HG03432 (cell line): ENCODE data around the gene AP3D1.
A peak's percentile ranks its signal among the peaks of the same experiment; 100 is the strongest.

Source experiments
- ATAC-seq: cut with Tn5 transposase; IDR thresholded peaks from one replicate; pipeline ENCODE4 v1.9.1; 2021; ENCODE audit warnings: mild to moderate bottlenecking, moderate library complexity; ENCODE audit not compliant: unreplicated experiment

Gene AP3D1

DNA sequence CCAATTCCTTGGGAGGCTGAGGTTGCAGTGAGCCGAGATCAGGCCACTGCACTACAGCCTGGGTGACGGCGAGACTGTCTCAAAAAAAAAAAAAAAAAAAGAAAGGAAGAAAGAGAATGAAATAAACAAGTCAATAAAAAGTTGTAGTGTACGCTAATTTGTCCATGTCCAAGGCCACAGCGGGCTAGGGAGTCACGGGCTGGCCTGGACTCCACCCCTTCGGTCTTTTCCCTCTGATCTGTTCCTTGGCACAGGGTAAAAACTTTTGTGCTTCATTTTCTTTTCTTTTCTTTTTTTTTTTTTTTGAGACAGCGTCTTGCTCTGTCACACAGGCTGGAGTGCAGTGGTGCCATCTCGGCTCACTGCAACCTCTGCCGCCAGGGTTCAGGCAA is 80.9 kb downstream of the AP3D1 start:
- no peak for ATAC-seq

DNA sequence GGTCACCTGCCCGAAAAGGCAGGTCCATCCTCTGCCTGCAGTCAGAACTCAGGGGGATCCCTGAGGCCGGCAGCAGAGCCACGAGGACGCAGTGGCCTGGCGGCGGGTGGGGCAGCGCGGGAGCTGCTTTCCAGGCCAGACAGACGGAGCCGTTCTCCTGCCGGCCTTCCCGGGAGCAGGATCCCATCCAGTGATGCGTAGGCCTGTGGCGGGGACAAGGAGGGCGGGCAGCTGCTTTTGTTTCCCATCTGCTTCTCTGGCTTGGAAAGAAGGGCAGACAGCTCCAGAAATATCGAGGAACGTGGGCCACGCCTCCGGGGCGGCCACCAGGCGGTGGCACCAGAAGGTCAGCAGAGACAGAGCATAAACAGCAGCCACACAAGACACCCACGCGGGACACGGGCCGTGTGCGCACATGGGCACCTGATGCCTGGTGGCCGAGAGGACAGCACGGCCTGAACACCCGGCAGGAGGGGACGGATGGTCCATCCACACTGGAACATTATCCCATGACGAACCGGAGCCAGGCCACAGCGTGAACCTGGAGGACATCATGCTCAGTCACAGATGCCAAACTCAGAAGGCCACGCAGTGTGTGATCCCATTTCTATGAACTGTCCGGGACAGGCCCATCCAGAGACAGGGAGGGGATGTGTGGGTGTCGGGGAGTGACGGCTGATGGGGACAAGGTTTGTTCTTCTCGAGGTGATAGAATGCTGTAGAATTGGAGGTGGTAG is 86.4 kb downstream of the AP3D1 start:
- ATAC-seq = no peak

DNA sequence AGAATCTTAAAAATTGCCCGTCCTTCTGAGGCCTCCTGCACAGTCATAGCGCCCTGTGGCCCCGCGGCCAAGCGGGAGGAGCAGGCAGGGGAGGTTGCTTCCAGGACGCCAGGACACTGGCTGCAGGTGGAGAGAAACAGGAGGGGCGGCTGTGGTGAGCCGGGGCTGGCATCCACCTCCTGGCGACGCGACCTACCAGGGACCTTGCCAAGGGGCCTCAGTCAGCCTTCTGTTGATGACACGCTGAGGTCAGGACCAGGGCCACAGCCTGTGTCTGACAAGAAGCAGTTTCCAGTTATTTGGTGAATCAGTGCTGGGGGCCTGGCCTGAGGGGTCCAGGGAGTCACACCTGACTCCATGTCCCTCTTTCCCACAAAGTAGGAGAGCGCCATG is 87.0 kb downstream of the AP3D1 start:
- ATAC-seq = no peak

DNA sequence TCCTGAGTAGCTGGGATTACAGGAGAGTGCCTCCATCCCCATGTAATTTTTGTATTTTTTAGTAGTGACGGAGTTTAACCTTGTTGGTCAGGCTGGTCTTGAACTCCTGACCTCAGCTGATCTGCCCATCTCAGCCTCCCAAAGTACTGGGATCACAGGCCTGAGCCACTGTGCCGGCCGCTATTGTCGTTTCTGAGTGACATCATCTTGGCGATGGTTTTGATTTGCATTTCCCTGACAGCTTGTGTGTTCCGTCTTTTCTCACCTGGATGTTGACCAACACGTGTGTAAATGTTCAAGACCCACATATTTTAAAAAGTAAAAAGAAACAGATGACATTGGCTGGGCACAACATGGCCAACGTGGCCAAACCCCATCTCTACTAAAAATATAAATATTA is 87.5 kb downstream of the AP3D1 start:
- ATAC-seq = no peak

DNA sequence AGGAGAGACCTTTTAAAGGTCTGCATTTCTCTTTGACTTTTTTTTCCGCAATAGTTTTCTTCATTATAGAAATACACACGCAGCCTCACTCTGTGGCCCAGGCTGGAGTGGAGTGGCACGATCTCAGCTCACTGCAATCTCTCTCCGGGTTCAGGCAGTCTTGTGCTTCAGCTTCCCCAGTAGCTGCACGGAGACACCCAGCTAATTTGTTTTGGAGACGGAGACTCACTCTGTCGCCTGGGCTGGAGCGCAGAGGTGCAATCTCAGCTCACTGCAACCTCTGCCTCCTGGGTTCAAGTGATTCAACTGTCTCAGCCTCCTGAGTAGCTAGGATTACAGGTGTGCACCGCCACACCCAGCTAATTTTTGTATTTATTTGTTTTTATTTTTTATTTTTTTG is 88.6 kb downstream of the AP3D1 start:
- no peak for ATAC-seq

DNA sequence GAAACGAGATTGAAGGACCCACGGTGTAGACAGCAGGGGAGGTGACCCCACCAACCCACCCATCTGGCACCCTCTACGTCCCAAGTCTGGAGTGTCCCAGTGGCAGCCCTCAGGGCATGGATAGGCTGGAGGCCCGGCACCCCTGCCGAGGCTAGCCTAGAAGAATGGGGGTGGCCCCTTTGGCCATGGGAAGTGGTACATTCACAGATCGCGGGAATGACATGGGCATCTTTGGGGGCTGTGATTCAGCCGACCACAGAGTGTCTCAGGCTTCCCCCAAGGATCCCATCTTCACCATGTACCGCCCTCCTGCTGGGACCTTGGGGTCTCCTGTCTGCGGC is 89.0 kb downstream of the AP3D1 start:
- no peak for ATAC-seq

DNA sequence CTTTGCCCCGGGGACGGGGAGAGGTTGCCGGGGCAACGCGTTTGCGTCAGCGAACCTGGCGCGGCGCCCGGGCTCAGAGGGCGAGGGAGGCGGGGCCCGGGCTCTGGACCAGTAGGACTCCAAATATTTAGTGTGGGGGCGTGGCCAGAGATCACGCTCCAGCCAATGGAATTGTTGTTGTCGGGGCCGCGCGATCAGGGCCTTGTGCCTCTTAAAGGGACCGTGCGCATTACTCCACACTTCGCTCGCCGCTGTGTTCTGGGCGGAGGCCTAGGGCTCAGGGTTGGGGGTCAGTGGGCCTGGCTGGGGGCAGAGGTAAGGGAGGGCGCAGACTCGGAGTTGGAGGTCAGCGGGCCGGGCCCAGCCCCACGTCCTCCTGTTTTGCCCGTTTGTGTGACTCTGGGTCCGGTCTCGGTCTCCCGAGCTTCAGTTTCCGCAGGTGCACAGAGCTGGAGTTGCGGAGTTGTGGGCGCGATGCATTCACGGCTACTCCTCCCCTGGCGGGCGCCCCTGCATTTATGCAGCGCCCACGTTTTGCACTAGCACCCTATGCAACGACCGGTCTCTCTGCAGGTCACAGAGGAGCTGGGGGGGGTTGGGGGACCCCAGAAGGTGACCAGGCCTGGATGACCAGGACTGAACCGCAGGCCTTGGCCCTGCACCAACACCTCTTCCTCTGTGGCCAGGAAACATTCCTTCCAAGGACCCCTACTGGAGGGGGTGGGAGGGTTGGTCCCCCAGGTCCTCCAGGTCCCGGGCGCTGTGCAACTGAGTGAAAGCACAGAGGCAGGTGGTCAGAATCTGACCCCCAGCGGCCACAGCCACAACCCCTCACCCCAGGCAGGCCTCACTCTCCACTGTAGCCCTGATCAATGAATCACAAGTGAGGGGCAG is 89.6 kb downstream of the AP3D1 start:
- peak; percentile 77 for ATAC-seq

DNA sequence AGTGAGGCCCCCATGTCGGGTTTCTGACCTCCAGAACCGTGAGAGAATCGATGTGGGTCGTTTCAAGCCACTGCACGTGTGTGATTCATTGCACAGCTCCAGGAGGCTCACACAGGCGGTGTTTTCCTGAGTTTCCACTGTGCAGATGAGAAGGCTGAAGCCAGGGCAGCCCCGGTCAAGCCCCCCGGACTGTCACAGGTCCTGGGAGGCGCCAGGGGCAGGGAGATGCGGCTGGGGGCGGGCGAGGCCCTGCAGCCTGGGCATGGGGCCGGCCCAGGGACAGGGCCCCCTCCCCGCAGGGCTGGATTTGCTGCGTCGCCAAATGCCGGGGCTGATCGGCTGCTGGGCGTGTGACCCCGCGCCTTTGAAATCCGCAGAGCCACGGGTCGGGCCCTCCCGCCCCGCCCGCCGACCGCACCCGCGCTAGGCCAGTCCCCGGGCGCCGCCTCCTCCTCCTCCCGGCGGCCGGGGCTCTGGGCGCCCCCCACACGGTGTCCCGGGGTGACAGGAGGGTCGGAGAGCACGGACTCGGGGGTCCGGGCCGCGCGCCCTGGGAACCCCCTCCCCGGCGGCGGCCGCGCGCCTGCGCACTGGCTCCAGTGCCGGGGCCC is 90.4 kb downstream of the AP3D1 start:
- ATAC-seq = peak; percentile 35

DNA sequence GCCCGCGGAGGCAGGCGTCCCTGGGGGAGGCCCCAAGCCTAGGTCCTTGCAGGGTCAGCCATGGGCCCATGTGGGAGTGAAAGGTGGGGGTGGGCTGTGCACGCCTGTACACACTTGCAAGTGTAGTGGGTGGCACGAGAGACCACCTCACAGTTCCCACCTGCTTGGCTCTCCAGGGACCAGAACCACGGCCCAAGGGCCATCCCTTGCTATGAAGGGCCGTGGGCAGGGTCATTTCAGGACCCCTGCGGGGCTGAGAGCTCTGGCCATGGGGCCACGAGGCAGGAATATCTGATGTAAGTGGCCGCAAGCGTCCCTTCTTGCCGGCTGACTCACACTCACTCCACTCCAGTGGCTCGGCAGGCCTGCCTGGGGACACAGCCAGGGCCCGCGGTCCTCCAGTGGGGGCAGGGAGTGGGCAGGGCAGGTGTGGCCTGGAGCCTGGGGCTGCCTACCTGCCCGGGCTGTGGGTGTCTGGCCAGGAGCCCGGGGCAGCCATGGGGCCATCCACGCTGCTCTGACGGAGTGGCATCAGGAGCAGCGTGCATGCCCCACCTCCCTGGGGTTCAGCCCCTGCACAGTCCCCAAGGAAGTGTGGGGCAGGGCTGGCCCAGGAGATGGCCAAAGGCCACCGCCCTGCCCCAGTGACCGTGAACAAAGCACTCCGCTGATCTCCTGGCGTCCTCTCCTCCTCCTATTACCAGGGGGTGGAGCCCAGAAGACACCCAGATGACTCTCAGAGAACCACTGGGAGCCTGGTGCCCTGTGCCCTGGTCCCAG is 91.8 kb downstream of the AP3D1 start:
- ATAC-seq = no peak

DNA sequence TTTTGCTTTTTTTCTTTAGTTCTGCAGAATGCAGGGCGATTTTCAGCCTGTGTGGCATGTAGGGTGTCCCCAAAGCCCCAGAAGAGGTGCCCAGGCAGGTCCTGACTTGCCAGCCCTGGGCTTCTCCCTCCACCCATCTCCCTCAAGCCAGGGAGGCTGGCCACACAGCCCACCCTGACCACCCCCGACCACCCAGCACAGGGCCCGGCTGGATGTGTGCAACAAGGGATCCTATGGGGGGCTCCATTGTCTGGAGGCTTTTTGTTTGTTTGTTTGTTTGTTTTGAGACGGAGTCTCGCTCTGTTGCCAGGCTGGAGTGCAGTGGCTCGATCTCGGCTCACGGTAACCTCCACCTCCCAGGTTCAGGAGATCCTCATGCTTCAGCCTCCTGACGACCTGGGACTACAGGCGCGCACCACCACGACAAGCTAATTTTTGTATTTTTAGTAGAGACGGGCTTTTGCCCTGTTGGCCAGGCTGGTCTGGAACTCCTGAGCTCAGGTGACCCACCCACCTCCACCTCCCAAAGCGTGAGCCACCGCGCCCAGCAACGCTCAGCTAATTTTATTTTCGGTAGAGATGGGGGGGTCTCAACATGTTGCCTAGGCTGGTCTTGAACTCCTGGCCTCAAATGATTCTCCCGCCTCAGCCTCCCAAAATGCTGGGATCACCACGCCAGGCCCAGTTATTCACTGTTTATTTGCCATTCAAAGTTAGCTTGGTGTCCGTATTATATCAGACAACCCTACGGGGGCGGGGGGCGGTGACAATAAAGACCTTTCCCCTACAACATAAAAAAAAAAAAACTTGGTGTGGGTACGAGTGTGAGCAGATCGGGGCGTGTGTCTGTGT is 92.6 kb downstream of the AP3D1 start:
- no peak for ATAC-seq

DNA sequence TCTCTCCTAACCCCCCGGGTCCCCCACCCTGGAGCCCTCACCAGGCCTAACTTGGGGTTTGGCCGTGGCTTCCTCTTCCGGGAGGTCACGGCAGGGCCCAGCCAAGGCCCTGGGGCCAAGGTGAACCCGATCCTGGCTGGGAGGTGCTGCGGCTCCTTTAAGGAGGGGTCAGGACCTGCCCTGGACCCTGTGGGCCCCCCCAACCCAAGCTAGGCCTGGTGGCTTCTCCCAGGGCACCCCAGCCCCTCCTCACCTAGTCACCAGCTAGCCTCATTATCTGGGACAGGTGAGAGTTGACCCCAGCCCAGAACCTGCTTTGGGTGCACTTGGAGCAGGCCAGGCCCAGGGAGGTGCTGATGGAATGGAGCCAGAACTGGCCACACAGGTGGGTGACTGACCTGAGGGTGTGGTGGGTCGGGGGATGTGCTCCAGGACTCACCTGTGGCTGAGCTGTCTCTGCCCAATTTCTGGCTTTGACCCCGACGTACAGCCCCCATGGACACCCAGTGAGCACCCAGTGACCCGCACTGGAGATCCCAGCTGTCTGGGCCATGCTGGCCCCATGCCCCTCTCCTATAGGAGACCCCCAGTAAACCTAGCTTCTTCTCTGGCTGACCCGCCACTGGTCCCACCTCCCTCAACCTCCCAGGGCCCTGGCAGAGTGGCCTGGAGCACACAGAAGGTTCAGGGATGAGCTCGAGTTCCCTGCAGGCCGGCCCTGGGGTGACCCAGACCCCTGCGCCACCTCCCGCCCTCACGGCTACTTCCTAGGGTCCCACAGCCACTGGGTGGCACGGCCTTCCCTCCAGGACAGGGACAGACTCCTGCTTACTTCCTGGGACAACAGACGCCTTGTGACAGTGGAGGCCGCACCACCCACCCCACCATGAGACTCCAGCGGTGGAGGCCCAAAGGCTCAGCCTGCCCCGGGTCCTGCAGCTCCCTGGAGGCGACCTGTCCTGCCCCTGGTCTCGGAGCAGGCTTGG is 93.6 kb downstream of the AP3D1 start:
- ATAC-seq = no peak

DNA sequence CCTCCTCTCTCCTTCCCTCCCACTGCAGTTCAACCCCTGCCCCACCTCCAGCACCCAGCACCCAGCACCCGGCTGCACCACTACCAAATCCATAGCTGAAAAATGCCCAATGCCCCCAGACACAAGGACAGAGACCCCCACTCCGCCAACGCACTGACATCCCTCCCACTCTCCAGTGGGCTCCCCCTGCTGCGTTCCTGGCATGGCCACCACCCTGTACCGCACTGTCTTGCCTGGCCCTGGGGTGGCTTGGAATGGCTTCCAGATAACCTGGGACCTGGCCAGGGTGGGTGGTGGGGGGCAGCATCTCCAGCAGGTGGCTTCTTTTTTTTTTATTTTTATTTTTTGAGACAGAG is 94.6 kb downstream of the AP3D1 start:
- ATAC-seq = no peak

DNA sequence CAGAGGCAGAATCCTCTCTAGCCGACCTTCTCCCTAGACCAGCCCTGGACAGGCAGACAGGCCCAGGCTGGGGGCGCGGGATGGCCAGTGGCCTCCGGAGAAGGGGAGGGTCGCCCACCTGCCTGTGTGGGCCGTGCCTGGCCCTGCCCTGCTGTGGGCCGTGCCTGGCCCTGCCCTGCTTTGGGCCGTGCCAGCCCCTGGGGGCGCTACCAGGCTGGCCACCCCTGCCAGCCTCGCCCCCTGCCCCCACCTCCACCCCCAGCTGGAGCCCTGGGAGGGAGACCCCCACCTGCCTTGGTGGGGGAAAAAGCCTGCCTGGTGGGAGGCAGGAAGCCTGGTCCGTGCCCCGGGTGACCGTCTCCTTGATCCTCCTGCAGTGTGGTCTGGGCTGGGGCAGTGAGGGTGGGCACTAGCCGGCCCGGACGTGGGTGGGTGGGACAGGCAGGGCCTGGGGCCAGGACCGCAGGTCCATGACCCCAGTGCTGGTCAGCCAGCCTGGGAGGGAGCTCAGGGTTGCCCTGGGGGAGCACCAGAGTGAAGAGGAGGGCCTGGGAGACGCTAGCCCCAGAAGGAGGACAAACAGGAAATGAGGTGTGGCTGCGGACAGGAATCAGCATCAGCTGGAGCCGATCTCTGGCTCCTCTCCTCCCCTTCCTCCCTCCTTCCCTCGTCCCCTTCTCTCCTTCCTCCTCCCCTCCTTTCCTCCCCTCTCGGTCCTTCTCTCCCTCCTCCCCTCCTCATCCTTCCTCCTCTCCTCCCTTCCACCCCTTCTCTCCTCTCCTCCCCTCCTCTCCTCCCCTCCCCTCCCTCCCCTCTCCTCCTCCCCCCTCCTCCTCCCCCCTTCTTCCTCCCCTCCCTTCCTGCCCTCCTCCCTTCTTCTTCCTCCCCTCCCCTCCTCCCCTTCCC is 95.2 kb downstream of the AP3D1 start:
- no peak for ATAC-seq

DNA sequence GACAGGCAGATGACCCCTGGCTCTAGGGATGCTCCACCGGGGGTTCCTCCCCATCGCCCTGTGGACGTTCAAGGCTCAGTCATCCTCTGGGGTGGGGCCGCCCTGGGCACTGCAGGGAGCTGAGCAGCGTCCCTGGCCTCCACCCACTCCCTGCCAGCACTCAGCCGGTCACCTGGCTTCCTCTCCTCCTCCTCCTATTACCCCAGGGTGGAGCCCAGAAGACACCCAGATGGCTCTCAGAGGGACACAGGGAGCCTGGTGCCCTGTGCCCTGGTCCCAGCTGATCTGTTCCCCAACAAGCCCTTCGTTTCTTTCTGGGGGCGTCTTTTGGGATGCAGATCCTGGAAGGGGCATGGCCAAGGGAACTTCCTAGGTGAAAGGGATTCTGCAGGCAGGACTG is 96.6 kb downstream of the AP3D1 start:
- ATAC-seq = no peak

DNA sequence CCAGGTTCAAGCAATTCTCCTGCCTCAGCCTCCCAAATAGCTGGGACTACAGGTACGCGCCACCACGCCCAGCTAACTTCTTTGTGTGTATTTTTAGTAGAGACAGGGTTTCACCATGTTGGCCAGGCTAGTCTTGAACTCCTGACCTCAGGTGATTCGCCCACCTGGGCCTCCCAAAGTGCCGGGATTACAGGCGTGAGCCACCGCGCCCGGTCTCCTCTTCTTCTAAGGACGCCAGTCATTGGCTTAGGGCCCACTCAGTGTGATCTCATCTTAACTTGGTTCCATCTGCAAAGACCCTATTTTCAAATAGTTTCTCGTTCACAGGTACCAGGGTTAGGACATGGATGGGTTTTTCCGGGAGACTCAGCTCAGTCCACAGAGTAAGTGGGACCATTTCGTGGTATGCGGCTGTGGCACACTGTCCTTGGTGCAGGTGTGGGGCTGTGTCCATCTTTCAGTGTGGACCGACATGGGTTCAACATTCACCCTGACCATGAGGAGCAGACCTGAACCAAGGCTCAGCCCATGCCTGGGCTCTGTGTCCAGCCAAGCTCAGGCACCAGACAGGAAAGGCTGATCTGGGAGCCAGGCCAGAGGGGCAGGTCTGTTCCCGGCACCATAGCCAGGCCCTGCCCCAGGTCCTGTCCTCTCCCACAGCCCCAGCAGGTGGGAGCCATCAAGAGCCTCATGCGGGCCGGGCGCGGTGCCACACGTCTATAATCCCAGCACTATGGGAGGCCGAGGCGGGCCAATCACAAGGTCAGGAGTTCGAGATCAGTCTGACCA is 97.6 kb downstream of the AP3D1 start:
- no peak for ATAC-seq

DNA sequence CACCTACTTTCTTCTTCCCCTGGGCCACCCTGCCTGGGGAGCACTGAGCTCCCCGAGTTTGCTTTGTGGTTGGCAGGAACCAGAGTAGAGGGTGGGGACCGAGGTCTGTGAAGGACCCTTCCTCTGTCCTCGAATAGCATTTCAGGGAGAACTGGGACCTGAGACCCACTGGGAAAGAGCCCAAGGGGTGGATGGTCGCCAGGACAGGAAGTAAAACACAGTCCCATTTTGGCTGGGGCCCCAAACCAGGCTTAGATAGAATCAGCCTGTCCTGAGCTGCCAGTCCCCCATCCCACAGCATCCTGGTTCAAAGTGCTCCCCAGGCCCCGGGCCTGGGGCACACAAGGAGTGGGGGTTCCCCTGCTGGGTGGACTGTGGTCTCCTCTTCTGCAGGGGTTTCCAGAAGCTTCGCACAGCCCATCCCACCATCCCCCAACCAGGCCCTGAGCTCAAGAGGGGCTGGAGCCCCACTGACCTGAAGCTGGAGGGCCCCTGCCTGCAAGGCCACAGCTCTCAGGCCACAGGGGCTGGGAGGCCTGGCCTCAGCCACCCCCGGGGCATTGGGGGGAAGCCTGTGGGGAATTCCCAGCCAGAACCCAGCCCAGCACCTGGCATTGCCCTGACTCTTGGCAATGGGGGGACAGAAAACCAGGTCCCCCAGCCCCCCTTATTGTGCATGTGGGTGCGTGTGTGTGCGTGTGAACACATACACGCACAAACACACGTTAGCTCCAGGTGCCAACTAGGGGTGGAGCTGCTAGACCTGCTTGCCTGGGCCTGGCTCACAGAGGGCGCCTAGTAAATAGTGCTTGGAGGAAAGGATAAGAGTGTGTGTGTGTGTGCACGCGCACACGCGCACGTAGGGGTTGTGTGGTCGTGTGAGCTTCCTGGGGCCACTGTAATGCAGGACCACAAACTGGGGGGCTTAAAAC is 99.3 kb downstream of the AP3D1 start:
- no peak for ATAC-seq
